Spleen (tissue), 10 donors: Measurements from ENCODE around the gene OR4C12. TPM values are rescaled to one million over a fixed set of nuclear protein-coding genes. Genes with fewer than 3 reads are reported as not detected.

Experiments
- polyA plus RNA-seq, 3 donors: library from polyadenylated mRNA; stranded (reverse); fragments of 200-250 nt; gene quantifications; one replicate each; pipeline ENCODE4 v1.2.1, GENCODE V29; 2013
- total RNA-seq, 7 donors: library from RNA; depleted of rRNA in 3 of 7; stranded (reverse); fragments of >200 nt in 3 of 7; fragmentation: NEBNext Ultra II Directional in 4 of 7; extraction: Animal tissue kit (Norgen Biotek cat#: 25700) in 4 of 7; gene quantifications; one replicate each; pipeline versions ENCODE4 v1.1.0 to v1.2.1, GENCODE V29; 2016 to 2021
- donor health status: healthy with polysubstance abuse.
- donor health status: DM: no; HTN: no; CAD: no; lungs with moderate emphysema.
- donor health status: DM: no; HTN: no; CAD: no.
- donor health status: Bipolar disorder and iron deficiency.
- donor health status: healthy.
- donor health status: DM: no; HTN: no; CAD: no.
- donor health status: DM: yes; HTN: yes; CAD: no.

OR4C12 gene
- total and polyA plus RNA-seq, 10 donors = not detected

Other genes with a start within 250 kb of the OR4C12 start
- gene OR4C13, start 30.1 kb downstream of the OR4C12 start, total RNA-seq = not detected
- not detected for gene OR4C13, start 30.1 kb downstream of the OR4C12 start, polyA plus RNA-seq
- gene OR4C45, start 50.3 kb upstream of the OR4C12 start, total RNA-seq = not detected
- gene OR4C45, start 50.3 kb upstream of the OR4C12 start, polyA plus RNA-seq = not detected